ENCODE results near the gene SMYD3. TPM values are rescaled to one million over a fixed set of nuclear protein-coding genes. Genes with fewer than 3 reads are reported as not detected.

SMYD3 gene
- total RNA-seq, 1 experiment from 2014 or later: 25.5 TPM

- Histone ChIP-seq H2BK12ac (ENCODE audit: insufficient read length, low read depth, low read length) (no peak overlapping the region), H2BK120ac (ENCODE audit: low read depth, low read length, poor library complexity, severe bottlenecking) (no peak overlapping the region), H3K27me3 (ENCODE audit: insufficient read depth, low read length) (no peaks in the 10 kb centered on the region), H3K79me2 (ENCODE audit: insufficient read depth, low read length) (no peaks in the 10 kb centered on the region), H3K23ac (ENCODE audit: insufficient read length, low read depth, low read length) (no peak overlapping the region), H3K4me1 (ENCODE audit: insufficient read depth, low read length) (no peaks in the 10 kb centered on the region), H3K27ac (ENCODE audit: insufficient read length, low read depth, low read length) (no peak overlapping the region), H3K4me2 (ENCODE audit: insufficient read depth, insufficient read length, low read length) (no peak overlapping the region), H3K14ac (ENCODE audit: insufficient read depth, low read length) (no peak overlapping the region), H3K56ac (ENCODE audit: insufficient read length, low read depth, low read length) (no peak overlapping the region), H4K91ac (ENCODE audit: insufficient read length, low read depth, low read length) (no peak overlapping the region), H3K9ac (ENCODE audit: extremely low read depth, insufficient read length, low read length) (no peak overlapping the region), H2AK5ac (ENCODE audit: insufficient read length, low read length) (no peak overlapping the region), H2BK20ac (ENCODE audit: low read depth, low read length, poor library complexity, severe bottlenecking) (no peak overlapping the region), H4K20me1 (ENCODE audit: control insufficient read depth, insufficient read depth, insufficient read length) (no peaks in the 10 kb centered on the region), H2BK5ac (ENCODE audit: insufficient read length, low read length) (no peak overlapping the region), H2AFZ (ENCODE audit: low read length) (no peak overlapping the region), H3K9me3 (ENCODE audit: control insufficient read depth, low read depth, low read length) (no peaks in the 10 kb centered on the region), H3K23me2 (ENCODE audit: insufficient read length, low read depth, low read length, poor library complexity, severe bottlenecking) (no peaks in the 10 kb centered on the region), H3K79me1 (ENCODE audit: insufficient read depth, low read depth, low read length, poor library complexity, severe bottlenecking) (no peaks in the 10 kb centered on the region), H3K4ac (ENCODE audit: low read depth, low read length) (no peak overlapping the region), H3K18ac (ENCODE audit: insufficient read length, low read depth, low read length) (no peak overlapping the region), H3T11ph (ENCODE audit: low read length) (no peak overlapping the region), H4K5ac (ENCODE audit: insufficient read length, low read depth, low read length) (no peak overlapping the region), H2BK15ac (ENCODE audit: low read depth, low read length) (no peak overlapping the region), H4K8ac (replicated peaks; ENCODE audit: insufficient read length, low read depth, low read length) (no peak overlapping the region)
- no peak for DNase-seq
- no peak overlapping the region for H3K4me3 Mint-ChIP-seq
- no peaks in the 10 kb centered on the region for H3K36me3 Mint-ChIP-seq (ENCODE audit: insufficient read depth in 1 of 3, low read depth in 3 of 3)
- TF ChIP-seq, protein P1, sequence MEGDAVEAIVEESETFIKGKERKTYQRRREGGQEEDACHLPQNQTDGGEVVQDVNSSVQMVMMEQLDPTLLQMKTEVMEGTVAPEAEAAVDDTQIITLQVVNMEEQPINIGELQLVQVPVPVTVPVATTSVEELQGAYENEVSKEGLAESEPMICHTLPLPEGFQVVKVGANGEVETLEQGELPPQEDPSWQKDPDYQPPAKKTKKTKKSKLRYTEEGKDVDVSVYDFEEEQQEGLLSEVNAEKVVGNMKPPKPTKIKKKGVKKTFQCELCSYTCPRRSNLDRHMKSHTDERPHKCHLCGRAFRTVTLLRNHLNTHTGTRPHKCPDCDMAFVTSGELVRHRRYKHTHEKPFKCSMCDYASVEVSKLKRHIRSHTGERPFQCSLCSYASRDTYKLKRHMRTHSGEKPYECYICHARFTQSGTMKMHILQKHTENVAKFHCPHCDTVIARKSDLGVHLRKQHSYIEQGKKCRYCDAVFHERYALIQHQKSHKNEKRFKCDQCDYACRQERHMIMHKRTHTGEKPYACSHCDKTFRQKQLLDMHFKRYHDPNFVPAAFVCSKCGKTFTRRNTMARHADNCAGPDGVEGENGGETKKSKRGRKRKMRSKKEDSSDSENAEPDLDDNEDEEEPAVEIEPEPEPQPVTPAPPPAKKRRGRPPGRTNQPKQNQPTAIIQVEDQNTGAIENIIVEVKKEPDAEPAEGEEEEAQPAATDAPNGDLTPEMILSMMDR (conservative IDR thresholded peaks at IDR 0.05): no peak
- H3K27ac Mint-ChIP-seq: no peak overlapping the region
- no peaks in the 10 kb centered on the region for H3K27me3 Mint-ChIP-seq (ENCODE audit: low read depth)
- H3K9me3 Mint-ChIP-seq: no peaks in the 10 kb centered on the region
- WGBS (ENCODE audit: extremely low coverage, insufficient read length, low lambda C conversion rate): no CpG with 5 or more reads among the region's 1 CpG
- no peaks in the 10 kb centered on the region for H3K4me1 Mint-ChIP-seq
Measured at GRCh38 chr1:246471688-246472087, 35.4 kb downstream of the SMYD3 start.

Data from H9 (cell line).